EH (cell line): ENCODE data around the gene MAPKAPK2.

Experiments used
- DNase-seq: peaks from one replicate; pipeline ENCODE4 v3.0.0-alpha.2; 2015; ENCODE audit warnings: low read depth

Gene MAPKAPK2

DNA sequence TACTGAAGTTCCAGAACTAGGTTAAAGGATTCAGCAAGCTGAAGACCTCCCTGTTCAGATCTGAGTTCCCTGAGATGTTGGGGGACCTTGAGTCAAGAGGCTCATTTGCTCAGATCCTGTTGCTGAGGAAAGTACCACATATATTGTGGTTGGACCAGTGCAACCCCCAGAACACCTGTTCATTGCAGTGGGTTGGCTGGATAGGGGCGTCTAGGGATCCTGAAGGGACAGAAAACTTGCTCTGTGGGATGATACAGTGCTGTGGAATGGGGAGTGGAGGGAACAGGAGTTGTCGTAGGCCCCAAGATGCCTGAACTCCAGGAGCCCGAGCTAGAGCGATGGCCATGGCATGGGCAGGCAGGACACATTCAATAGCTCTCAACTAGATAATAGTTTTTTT, 24.6 kb upstream of the MAPKAPK2 start:
- no peak for DNase-seq

DNA sequence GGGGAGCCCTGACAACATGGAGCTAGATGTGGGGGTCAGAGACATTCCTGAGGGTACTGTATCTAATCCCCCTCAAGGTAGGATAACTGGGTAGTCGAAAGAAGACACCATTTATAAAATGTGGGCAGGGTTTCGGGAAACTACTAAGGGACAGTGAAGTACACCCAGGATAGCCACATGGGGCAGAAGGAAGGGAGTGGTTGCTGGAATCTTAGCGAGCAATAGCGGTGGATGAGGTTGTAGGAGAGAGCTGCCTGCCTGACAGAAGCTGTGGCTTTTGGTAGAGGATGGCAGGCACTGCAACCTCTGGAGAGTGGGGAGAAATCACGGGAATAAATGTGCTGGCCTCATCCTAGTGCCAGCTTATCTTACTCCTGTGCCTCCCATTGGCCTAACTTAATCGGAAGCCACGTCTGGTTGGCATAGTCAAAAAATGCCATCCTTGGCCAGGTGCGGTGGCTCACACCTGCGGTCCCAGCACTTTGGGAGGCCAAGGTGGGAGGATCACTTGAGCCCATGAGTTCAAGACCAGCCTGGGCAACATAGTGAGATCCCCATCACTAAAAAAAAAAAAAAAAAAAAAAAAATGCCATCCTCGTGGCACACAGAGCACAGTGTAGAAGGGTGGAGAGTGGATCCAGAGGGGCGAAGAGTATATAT, 23.4 kb upstream of the MAPKAPK2 start:
- no peak for DNase-seq

DNA sequence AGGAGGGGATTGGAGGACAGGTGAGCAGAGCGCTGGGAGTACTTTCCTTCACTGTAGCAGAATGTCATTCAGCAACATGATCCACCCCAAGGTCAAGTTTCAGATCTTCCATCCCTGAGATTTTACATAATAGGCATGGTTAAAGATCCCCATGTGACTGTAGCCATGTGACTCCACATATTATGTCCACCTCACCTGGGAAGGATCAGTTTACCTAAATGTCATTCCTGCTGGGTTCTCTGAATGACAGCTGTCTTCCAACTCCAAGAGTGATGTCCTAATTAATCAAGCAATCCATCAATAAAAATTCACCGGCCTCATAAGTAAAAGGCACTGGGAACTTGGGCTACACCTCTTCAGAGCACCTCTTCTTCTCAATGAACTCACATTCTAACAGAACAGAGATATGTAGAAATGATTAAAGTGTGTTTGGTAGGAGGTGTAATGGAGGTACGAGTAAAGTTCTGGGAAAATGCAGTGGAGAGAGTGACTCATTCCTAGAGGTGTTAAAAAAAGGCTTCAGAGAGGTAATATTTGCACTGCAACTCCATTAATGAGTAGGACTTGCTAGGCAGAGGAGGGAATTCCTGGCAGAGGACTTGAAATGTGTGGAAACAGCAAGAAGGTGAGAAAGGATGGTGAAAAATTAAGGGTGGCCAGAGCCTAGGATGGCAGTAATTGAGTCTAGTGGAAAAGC, 22.2 kb upstream of the MAPKAPK2 start:
- no peak for DNase-seq

DNA sequence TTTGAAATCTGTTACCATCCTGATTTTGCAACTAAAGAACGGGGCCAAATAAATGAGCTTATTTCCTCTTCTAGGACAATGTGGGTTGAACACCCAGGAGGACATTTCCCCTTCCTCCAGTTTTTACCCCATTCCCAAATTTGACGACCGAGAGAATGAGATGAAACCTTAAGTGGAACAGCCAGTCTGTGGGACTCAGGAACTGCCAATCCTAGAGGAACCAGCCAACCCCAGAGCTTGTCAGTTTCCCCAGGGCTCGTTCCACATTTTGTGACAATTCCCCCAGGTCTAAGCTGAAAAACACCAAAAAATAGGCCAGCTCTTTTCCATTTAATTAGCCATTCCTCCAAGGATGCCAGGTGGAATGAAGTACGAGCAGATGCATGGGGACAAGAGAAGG, 21.3 kb upstream of the MAPKAPK2 start:
- DNase-seq: no peak

DNA sequence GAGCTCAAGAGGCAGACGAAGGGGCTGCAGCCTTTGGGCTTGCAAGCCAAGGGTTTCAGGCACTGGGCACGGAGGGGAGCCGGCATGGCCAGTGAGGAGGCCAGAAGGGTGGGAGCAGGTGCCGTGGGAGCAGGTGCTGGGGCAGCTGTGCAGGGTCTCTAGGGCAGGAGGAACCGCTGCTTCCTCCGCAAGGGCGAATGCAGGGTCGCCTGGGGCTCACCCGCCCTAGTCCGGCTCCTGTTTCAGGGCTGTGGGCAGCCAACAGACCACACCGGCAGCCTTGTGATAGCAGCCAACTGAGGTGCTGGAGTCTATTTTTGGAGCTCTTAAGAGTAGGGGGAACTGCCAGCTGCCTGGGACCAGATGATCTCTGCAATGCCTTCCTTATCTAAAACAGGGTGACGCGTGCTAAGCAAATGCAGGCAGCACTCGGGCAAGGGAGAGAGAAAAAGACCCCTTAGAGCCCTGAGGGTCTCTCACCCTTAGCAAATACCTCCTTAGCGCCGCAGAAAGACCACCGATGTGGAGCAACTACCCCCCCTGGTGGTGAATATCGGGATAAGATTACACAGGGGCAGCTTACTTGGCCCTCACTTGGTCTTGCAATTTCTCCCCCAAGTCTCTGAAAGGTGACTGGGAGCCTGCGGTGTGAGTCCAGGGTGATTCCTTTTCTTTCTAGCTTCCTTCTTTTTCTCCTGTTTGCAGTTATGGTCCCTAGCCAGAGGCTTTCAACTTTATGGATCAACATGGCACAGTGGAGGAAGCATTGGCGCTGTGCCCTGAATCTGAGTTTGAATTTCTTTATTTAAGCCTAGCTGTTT, 20.7 kb upstream of the MAPKAPK2 start:
- peak; percentile 71 for DNase-seq

DNA sequence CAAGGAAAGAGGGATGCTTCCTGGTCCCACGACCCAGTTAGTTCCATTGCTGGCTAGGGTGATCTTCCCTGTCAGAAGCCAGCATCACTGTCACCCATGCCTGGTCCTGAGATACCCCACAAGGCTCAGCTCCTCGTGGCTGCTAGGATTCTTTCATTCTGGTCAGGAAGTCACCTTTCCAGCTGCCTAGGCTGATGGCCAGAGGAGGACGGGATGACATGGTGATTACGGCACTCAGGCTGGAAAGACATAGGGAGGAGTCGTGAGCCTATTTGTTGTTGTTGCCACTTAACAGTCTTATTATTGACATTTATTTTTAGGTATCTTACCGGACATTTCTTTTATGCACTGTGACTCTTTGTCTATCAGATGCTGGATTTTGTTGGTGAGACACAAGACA, 20.0 kb upstream of the MAPKAPK2 start:
- DNase-seq: no peak

DNA sequence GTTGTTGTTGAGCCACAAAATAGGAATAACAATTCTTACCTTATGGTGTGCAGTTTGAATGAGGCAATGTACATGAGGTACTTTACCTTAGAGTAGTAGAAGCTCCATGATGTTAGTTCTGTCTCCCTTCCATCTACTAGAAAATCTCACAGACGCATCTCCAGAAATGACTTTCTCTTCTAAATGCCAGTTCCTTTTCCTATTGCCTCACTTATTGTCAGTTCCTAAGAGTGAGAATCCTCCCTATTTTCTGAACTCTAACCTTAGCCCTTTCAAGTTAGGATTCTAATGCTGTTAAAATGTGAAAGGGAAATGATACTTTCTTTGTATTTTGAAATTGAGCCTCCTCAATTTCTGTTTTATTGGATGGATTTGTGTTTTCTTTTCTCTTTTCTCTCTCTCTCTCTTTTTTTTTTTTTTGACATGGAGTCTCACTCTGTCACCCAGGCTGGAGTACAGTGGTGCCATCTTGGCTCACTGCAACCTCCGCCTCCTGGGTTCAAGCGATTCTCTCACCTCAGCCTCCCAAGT, 18.6 kb upstream of the MAPKAPK2 start:
- DNase-seq: no peak

DNA sequence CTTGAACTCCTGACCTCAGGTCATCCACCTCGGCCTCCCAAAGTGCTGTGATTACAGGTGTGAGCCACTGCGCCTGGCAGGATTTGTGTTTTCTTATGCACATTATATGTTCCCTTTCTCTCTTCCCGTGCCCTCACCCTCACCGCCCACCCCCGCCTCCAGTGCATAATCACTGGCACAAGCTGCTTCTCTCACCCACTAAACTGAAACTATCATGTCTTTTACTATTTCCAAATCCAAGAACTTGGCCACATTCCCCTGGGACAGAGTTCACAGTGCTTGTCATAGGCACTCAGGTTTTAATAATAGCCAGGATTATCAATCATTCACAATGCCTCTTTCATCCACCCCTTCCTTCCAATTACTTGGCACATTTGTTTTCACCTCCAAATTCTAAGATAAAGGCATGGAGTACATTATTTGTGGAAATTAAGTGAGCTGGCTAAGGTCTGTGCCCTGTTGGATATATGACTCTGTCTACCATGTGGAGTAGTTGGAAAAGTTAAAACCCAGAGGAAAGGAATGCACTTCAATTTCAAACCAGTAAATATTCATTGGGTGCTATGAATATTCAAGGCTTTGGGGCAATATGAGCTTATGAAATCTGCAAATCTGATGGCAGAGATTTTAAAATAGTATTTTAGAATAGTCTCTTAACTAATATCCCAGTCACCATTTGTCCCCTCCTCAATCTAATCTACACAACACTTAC, 17.6 kb upstream of the MAPKAPK2 start:
- no peak for DNase-seq

DNA sequence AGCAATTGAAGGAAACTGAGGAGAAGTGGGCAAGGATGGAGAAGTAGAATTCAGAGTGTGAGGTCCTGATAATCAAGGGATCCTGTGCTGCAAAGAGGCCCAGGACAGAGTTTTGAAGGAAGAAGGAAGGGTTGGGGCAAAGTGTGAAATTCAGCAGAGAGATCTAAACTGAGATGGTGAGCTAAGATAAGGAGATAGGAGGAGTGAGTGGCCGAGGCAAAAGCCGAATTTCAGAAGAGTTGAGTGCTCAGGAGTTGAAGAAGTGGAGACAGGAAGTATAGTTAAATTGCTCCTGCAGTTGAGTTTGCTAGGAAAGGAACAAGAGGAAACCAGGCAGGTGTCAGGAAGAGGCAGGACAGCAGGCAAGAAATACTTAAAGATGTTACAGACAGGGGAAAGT, 16.4 kb upstream of the MAPKAPK2 start:
- no peak for DNase-seq

DNA sequence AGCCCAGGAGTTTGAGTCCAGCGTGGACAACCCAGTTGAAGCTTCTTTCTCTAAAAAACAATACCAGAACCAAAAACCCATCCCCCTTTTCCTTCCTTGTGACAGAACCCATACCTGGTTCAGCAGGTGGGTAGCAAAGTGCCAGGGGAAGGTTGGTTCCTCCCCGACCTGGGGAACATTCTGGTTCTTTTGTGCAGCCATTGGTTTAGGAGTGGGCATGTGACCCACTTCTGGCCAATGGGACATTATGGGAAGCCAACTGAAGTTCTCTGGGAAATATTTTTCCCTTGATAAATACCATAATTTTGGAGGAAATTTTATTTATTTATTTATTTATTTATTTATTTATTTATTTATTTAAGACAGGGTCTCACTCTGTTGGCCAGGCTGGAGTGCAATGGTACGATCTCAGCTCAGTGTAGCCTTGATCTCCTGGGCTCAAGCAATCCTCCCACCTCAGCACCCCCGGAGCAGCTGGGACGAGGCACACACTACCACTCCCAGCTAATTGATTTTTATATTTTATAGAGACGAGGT, 15.8 kb upstream of the MAPKAPK2 start:
- DNase-seq: no peak

DNA sequence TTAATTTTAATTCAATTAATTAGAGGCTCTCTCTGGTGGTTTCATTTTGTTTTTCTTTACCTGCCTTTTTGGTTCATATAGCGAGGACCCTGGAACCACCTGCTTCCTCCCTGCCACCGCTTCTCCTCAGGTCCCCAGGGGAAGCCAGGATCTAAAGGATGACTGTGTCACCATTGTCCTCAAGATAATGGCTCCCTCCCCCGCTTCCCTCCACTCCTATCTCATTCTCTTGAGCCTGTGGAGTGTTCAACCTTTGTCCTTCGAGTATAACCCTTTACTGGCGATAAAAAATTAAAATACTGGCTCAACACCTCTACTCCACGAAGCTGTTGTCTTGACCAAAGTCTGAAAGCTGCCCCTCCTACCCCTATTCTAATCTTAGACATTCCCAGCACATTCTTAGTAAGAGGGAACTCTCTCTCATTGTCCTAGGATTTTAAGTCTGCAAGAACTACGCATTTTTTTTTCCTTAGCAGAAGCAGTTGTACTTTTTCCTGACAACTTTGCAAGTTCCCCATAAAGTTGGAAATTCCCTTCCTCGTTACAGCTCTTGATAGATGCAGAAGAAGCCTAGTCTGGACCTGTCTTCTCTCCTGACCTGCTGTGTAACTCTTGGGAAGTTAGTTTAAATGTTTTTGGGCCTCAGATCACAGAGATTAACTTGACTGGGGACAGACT, 12.6 kb upstream of the MAPKAPK2 start:
- DNase-seq: no peak

DNA sequence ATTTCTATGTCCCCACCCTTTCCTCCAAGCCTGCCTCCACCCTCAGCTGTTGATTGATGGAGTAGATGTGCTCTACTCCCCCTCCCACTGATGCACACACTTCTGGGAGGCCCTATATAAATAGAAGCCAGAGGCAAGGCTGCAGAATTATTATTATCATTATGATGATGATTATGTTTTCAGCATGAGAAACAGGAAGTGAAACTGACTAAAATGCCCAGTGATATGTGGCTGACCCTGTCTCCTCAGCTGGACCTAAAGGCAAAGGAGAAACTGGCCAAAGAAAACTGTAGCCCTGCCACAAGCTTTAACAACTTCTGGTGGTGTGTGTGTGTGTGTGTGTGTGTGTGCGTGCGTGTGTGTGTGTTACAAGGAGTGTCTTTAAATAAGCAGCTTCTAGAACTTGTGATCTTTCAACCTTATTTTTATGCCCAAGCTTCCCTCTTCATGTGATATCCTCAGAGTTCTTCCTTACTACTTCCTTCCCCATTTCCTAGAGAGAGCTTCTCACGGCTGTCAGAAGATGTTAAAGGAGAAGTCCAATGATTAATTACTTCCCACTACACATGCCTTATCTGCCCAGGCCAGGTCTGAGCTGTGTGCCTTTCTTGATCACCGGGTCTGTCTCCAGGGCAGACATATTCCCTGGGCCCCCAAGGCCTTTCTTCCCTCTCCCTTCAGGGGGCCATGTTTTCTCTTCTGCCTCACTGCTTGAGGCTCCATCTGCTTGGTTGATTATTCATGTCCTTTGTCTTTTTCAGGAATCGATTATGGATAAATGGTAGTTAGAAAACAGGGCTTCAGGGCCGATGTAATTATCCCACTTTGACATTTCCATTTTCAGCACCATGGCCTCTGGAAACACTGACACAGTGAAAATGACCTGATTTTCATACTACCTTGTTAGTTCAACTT, 11.6 kb upstream of the MAPKAPK2 start:
- DNase-seq: peak; percentile 53

DNA sequence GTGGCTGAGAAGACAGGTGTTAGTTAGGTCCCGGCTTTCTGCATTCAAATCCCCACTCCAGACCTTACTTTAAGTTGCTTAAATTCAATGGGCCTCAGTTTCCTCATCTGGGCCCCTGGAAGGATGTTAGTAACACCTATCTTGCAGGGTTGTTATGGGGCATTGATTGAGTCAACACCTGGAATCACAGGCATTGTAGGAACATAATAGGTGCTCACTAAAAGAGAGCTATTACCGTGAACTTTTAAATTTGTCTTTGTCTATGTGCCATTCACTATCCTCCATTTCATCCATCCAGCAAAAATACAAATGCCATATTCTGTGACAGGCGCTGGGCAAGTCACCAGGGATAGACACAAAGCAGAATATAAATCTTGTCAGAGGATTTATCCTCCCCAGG, 10.5 kb upstream of the MAPKAPK2 start:
- DNase-seq: no peak

DNA sequence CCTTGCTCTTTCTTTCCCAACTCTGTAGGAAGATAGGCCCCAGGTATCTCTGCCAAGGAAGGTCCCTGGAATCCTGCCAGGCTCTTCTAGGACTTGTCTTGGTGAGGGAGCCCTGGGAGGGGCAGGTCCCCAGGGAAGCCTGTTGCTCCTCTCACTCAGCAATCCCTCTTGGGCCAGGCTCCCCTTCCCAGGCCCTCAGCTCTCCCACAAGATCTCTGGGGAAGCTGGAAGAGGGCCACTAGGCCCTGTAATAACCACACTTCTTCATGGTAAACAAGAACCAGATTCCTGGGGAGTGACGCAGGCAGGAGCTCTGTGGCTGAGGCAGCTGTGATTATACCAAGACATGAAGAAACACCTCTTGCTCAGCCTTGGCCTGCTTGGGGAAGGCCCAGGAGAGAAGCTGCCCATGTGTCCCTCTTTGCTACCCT, 9.9 kb upstream of the MAPKAPK2 start:
- DNase-seq: peak; percentile 99

DNA sequence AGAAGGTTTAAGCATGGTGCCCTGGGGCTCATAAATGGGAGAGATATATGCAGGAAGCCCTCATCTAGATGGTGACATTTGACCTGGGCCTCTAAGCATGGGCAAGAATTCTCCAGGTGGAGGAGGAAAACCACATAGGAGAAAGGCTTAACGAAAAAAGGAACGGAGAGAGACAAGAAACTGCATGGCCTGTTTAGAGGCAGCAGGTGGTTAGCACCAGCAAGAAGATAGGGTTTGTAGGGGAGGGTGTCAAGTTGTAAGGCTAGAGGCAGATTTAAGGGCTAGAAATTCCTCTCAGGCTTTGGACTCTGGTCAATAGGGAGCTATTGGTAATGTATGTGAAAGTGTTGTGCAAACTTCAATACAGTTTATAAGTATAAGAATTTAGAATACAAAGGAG, 8.2 kb upstream of the MAPKAPK2 start:
- DNase-seq: no peak

DNA sequence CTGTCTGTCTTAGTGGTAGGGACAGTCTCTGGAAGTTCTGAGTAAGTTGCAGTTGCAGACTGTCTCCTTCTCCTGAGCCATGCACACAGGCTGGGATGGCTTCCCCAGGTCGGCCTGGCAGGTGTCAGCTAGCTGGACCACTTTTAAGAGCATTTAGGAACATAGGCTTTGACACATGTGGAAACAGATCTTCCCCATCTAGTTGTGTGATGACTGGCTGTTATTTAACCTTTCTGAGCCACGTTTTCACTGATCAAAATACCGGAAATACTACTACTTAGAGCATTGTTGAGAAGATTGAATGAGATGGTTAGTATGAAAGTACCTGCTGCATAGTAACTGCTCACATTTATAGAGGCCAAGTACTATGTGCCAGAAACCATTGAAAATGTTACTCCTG, 6.2 kb upstream of the MAPKAPK2 start:
- no peak for DNase-seq

DNA sequence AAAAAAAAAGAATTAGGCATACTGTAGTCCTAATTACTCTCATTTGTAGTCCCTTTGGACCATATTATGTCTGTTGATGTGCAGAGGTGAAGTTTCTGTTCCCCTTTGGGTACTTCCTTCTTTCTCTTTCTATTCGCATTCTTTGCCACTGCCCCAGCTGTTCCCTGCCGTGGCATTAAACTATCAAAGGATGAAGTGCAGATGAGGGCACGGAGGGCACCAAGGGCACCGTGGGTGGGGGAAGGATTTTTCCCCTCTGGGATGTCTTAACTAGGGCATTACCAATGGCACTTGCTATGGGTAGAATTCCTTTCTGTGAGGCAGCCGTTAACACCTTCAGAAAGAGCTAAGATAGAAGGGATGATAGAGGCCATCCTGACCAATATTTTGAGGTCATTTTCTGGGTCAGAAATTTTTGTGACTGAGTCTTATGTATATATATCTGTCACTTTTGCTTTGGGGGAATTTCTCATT, 4.9 kb upstream of the MAPKAPK2 start:
- DNase-seq: no peak

DNA sequence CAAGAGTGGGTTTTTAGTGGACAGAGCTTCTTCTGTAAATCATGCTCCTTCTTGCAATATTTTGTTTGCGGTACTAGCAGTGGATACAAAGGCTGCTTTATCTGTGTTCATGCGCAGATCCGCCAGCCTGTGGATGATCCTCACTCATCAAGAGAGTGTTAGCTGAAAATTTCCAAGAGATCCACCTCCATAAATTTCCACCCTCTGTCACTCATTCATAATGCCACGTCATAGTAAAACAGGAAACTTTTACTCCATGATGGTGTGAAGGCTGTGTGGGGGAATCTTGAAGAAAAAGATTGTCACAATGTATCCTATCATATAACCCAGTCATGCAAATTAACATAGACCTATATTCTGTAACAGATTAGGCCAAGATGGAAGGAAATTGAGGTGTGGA, 4.4 kb upstream of the MAPKAPK2 start:
- no peak for DNase-seq

DNA sequence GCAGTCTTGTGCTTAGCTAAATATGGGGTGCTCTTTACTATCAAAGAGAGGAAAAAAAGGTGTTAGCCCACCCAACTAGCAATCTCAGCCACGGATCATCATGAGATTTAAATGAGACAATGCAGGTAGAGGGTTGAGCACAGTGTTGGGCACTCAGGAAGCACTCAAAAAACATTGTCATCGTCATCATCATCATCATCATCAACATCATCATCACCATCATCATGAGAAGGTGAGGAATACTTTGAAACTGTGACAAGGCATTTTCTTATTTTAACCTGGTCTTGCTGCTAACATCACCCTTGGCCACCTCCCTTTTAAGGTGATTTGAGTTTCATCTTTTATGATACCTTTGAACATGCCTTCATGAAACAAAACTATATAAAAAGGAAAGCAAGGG, 3.3 kb upstream of the MAPKAPK2 start:
- no peak for DNase-seq

DNA sequence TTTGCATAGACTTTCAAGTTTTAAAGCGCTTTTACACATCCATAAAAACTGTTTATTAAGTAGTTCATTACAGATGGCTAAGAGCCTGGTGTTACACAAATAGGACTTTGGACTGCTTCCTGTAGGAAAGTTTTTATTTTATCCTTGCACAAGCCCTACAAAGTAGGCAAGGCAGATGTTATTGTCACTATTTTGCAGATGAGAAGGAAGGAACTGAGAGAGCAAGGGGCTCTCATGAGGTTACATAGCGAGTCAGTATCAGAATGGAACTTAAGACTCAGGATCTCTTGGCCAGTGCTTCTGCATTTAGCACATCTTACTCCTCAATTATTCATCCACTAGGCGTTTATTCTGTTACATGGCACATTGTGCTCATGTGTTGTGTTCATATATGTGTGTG, 2.6 kb upstream of the MAPKAPK2 start:
- DNase-seq: no peak
